HUES64 (cell line): ENCODE results near the gene ADGRG3.

Experiments
- H3K27ac ChIP-seq: 2 replicates; pipeline ENCODE4 v1.7.0; 2013; ENCODE audit warnings: low read depth, low read length, inconsistent platforms
- H3K27me3 ChIP-seq: 2 replicates; pipeline ENCODE4 v1.6.1; 2013; ENCODE audit warnings: mild to moderate bottlenecking, low read length; ENCODE audit not compliant: insufficient read depth
- H3K36me3 ChIP-seq: 2 replicates; pipeline ENCODE4 v1.6.1; 2013; ENCODE audit warnings: mild to moderate bottlenecking, low read length; ENCODE audit not compliant: insufficient read depth
- H3K4me1 ChIP-seq: 2 replicates; pipeline ENCODE4 v1.6.1; 2013; ENCODE audit warnings: mild to moderate bottlenecking, low read length, moderate library complexity; ENCODE audit not compliant: insufficient read depth
- H3K4me3 ChIP-seq: 2 replicates; pipeline ENCODE4 v1.5.1; 2013; ENCODE audit warnings: mild to moderate bottlenecking, low read length, moderate library complexity
- H3K9ac ChIP-seq: 2 replicates; pipeline ENCODE4 v1.6.1; 2013; ENCODE audit warnings: mild to moderate bottlenecking, low read depth, low read length
- H3K9me3 ChIP-seq: 2 replicates; pipeline ENCODE4 v1.6.1; 2013; ENCODE audit warnings: low read depth, low read length; ENCODE audit not compliant: insufficient read depth
- WGBS: fragments of 150-250, 120-280 bp; methylation state at CpG from one replicate; pipeline ENCODE4 v1.1.7; 2013; ENCODE audit warnings: missing lambda C conversion rate; 5-methylcytosine and 5-hydroxymethylcytosine counted together

The ADGRG3 gene

DNA sequence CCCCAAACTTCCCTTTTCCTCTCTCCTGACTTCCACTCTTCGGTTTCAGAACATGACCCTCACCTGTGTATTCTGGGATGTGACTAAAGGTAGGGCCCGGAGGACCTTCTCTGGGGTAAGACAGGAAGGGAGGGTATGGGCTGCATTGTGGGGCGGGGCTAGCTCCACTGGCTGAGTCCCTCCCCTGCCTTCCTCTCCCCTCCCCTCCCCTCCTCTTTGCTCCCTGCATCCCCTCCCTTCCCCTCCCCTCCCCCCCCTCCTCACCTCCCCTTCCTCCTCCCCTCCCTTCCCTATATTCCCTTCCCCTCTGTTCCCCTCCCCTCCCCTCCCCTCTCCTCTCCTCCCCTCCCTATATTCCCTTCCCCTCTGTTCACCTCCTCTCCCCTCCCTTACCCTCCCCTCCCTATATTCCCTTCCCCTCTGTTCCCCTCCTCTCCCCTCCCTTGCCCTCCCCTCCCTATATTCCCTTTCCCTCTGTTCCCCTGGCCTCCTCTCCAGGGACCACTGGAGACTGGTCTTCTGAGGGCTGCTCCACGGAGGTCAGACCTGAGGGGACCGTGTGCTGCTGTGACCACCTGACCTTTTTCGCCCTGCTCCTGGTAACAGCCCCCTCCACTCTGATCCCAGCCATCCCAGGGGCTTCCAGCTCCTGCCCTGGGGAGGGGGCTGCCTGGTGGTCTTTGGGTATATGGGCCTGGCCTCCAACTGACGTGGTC, 11.8 kb downstream of the ADGRG3 start:
- no peaks in the 10 kb centered on the region for H3K9me3 ChIP-seq
- no peak overlapping the region for H3K27ac ChIP-seq
- no peak overlapping the region for H3K9ac ChIP-seq
- H3K27me3 ChIP-seq: no peaks in the 10 kb centered on the region
- no peaks in the 10 kb centered on the region for H3K36me3 ChIP-seq
- WGBS: 79% methylated on average over 5 of the region's 7 CpGs
- H3K4me3 ChIP-seq: no peak overlapping the region
- peaks cover 21% of the 10 kb centered on the region for H3K4me1 ChIP-seq

DNA sequence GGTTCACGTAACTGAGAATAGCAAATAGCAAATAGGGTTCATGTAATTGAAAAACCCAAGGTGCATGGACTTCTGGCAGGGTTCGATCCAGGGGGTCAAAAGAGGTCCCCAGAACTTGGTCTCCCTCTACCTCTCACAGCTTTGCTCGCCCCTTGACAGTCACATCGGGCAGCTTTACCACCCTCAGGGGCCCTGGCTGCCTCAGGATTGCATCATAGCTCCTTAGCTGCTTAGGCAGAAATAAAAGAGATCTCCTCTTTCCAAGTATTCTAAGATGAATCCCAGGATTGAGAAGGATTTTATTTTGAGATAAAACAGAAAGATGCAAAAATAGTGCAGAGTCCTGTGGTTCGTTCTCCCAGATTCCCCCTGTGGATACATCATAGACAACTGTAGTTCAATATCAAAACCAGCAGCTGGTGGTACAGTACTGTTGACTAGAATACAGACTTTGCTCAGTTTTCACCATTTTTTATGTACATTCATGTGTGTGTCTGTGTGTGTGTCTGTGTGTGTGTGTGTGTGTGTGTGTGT, 12.8 kb downstream of the ADGRG3 start:
- H3K4me3 ChIP-seq: no peak overlapping the region
- peaks cover 15% of the 10 kb centered on the region for H3K4me1 ChIP-seq
- no peak overlapping the region for H3K27ac ChIP-seq
- no peaks in the 10 kb centered on the region for H3K9me3 ChIP-seq
- no peaks in the 10 kb centered on the region for H3K36me3 ChIP-seq
- 92% methylated on average over 5 of the region's 5 CpGs for WGBS
- no peaks in the 10 kb centered on the region for H3K27me3 ChIP-seq
- no peak overlapping the region for H3K9ac ChIP-seq

DNA sequence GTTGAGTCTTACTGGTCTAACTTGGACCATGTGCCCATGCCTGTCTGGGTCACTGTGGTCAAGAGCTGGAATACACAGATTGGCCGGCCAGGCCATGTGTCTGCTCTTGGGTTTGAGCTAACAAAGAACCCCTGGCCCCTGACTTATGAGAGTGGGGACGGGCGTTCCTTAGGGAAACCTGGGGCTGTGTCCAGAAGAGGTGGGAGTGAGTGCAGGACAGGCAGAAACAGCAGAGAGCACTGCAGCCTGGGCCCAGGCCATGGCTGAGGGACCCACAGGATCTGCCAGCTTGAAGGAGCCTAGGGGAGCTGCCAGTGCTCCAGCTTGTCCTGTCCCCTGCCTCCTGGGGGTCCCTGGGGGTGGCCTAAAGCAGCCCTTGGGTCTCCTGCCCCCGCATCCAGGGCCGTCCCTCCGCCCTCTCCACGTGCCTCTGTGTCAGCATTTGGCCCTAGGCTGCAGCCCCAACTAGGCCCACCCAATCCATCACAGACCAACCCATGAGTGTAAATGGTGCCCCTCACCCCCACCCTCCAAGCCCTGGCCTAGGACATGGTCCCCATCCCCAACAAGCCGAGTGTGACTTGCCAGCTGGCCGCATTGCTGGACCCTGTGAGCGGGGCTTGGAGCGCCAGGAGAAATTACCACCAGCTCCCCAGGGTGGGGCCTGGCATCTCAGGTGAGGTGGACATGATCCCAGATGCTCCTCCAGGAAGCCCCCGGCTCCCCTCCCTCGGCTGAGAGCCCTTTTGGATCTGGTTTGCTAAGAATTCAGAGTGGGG, 14.0 kb downstream of the ADGRG3 start:
- Histone ChIP-seq H3K27me3 (no peaks in the 10 kb centered on the region), H3K4me3 (no peak overlapping the region), H3K9me3 (no peaks in the 10 kb centered on the region), H3K36me3 (no peaks in the 10 kb centered on the region), H3K4me1 (0 out of 2 replicates have a peak, but pooled peaks cover 4% of the 10 kb centered on the region), H3K27ac (no peak overlapping the region), H3K9ac (no peak overlapping the region)
- WGBS: 90% methylated on average over 13 of the region's 13 CpGs

DNA sequence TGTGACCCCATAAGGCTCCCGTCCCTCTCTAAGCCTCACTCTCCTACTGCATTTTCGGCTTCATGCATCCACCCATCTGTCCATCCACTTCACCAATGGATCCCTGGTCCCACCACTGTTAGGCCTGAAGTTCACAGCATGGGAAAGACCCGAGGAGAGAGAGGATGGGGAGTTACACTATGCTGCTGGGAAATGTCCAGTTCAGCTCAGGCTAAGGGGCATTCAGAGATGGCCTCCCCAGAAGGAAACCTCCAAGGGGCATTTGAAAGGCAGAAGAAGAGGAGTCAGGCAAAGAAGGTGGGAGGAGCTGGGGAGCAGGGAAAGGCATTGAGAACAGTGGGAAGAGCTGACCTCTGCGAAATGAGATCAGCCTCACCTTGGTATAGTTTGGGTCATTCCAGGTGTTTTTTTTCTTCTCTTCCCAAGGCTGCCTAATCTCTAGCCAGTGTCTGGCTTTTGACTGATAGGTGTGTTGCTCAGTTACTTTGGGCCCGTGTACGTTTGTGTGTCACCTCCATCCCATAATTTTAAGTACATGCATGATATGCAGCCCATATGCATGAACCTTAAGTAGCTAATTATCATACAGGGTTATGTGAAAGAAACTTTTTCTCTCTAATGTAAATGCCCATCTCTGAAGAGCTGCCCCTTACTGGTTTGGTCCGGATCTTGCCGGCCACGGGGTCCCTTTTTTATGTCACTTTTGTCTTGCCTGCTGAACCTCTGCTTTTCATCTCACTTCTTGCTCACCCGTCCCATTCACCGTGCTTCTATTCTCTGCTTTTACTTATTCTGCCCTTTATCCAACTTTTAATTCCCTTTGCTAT, 14.9 kb downstream of the ADGRG3 start:
- no peak overlapping the region for H3K27ac ChIP-seq
- WGBS: 90% methylated on average over 9 of the region's 11 CpGs

DNA sequence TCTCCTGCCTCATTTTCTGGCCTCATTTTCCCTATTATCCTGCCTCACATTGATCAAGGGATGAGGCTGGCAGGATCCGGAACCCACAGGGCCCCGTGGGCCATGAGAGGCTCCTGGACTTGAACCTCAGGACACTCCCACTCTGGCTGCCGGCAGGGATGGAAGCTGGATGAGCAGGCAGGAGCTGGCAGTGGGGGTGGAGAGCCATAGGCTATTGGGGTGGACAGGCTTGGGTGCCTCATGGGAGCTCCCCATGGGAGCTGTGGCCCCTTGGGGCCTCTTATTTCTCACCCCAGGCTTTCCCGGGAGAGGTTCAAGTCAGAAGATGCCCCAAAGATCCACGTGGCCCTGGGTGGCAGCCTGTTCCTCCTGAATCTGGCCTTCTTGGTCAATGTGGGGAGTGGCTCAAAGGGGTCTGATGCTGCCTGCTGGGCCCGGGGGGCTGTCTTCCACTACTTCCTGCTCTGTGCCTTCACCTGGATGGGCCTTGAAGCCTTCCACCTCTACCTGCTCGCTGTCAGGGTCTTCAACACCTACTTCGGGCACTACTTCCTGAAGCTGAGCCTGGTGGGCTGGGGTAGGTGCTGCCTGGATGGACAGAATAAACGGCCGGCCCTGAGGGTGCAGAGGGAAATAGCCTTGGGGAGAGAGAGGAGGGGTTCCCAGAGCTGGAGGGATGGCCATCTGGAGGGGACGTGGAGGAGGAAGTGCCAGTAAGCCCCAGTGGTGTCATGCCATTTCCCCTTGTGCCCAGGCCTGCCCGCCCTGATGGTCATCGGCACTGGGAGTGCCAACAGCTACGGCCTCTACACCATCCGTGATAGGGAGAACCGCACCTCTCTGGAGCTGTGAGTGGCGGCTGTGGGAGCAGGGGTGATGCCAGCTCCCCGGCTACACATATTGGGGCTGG, 15.8 kb downstream of the ADGRG3 start:
- H3K4me3 ChIP-seq: no peak overlapping the region
- H3K27me3 ChIP-seq: no peaks in the 10 kb centered on the region
- H3K4me1 ChIP-seq: 0 out of 2 replicates have a peak, but pooled peaks cover 4% of the 10 kb centered on the region
- H3K9me3 ChIP-seq: no peaks in the 10 kb centered on the region
- H3K9ac ChIP-seq: no peak overlapping the region
- H3K27ac ChIP-seq: no peak overlapping the region
- 95% methylated on average over 18 of the region's 18 CpGs for WGBS
- H3K36me3 ChIP-seq: no peaks in the 10 kb centered on the region

More for the DNA sequence above, 14.9 kb downstream of the ADGRG3 start:
- Histone ChIP-seq H3K36me3 (no peaks in the 10 kb centered on the region), H3K4me3 (no peak overlapping the region), H3K9me3 (no peaks in the 10 kb centered on the region), H3K4me1 (0 out of 2 replicates have a peak, but pooled peaks cover 4% of the 10 kb centered on the region), H3K9ac (no peak overlapping the region), H3K27me3 (no peaks in the 10 kb centered on the region)

DNA sequence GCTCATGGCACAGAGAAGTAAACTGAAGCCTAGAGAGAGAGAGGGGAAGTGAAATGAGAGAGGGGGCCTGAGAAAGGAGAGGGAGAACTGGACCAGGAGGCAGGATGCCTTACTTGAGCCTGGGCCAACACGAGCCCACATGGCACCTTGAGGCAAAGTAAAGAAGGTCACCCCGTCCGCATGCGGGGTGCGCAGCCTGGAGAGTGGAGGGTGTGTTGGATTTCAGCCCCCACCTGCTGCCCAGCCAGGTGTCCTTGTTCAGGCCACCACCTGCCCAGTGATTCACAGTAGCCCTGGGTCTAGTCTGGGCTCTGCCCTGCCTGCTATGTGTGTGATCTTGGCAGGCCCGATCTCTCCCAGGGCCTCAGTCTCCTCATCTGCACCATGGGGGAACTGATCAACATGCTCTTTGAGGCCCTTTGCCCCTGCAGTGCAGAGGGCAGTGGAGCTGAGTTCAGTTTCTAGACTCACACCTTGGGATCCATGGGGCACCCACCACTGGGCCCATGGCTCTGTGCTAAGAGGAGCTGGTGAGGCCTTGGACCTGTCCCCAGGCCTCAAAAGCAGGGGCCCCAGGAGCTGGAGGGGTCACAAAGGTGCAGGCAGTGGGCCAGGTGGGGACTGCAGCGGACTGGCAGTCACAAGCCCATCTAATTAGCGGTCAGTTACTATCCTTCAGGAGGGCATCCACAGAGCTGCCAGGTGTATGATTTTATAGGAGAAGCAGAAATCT, 16.7 kb downstream of the ADGRG3 start:
- H3K27ac ChIP-seq: no peak overlapping the region
- 95% methylated on average over 8 of the region's 8 CpGs for WGBS
- no peaks in the 10 kb centered on the region for H3K4me1 ChIP-seq
- no peak overlapping the region for H3K4me3 ChIP-seq
- H3K9me3 ChIP-seq: no peaks in the 10 kb centered on the region
- H3K9ac ChIP-seq: no peak overlapping the region
- no peaks in the 10 kb centered on the region for H3K36me3 ChIP-seq
- H3K27me3 ChIP-seq: no peaks in the 10 kb centered on the region

DNA sequence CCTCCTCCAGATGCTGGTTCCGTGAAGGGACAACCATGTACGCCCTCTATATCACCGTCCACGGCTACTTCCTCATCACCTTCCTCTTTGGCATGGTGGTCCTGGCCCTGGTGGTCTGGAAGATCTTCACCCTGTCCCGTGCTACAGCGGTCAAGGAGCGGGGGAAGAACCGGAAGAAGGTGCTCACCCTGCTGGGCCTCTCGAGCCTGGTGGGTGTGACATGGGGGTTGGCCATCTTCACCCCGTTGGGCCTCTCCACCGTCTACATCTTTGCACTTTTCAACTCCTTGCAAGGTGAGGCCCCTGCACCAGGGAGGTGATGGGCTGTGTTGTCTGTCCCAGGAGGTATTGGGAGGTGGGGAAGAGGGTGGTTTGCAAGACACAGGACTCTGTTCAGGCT, 17.5 kb downstream of the ADGRG3 start:
- H3K9ac ChIP-seq: no peak overlapping the region
- H3K27ac ChIP-seq: no peak overlapping the region
- no peaks in the 10 kb centered on the region for H3K27me3 ChIP-seq
- WGBS: 92% methylated on average over 11 of the region's 11 CpGs
- H3K4me1 ChIP-seq: no peaks in the 10 kb centered on the region
- H3K36me3 ChIP-seq: no peaks in the 10 kb centered on the region
- H3K4me3 ChIP-seq: no peak overlapping the region
- no peaks in the 10 kb centered on the region for H3K9me3 ChIP-seq

DNA sequence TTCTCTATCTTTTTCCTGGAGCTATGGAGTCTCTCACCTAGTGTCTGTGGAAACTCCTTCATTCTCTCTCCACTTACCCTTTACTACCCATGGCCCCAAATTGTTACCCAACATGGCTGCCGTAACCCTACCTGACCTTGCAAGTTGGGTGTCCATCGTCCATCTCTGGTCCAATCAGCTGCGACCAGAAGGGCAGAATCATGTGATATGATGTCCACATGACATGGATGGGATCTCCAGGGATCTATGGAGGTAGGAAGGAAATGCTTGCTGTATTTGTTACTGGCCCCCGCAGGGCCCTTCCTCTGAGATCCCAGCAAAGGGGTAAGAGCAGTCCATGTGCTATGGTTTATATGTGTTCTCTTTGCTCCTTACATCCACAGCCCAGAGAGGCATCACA, 18.5 kb downstream of the ADGRG3 start:
- WGBS: 68% methylated on average over 4 of the region's 4 CpGs
- Histone ChIP-seq H3K27ac (no peak overlapping the region), H3K4me1 (no peaks in the 10 kb centered on the region), H3K9ac (no peak overlapping the region), H3K9me3 (no peaks in the 10 kb centered on the region), H3K4me3 (no peak overlapping the region), H3K36me3 (no peaks in the 10 kb centered on the region), H3K27me3 (no peaks in the 10 kb centered on the region)

DNA sequence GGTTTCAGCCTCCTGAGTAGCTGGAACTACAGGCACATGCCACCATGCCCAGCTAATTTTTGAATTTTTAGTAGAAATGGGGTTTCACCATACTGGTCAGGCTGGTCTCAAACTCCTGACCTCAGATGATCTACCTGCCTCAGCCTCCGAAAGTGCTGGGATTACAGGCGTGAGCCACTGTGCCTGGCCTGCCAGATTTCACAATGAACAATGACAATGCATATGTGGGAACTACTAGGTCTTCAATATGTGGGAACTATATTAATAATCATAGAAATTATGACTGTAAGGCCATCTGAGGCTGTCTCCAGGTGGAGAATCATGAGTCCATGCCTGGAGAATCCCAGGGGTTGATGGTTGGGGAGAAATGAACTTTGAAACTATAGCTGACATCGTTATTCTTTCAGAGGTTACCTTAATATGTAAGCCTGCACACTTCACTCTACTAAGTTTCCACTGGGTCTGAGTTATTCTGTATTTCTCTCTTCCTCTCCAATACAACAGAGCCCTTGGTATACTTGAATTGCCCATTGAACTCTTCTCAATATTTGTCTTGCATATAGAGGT, 19.3 kb downstream of the ADGRG3 start:
- H3K9ac ChIP-seq: no peak overlapping the region

More for the DNA sequence above, 19.3 kb downstream of the ADGRG3 start:
- Histone ChIP-seq H3K9me3 (no peaks in the 10 kb centered on the region), H3K4me1 (no peaks in the 10 kb centered on the region), H3K27me3 (no peaks in the 10 kb centered on the region), H3K4me3 (no peak overlapping the region), H3K27ac (no peak overlapping the region), H3K36me3 (no peaks in the 10 kb centered on the region)
- WGBS: 93% methylated on average over 3 of the region's 3 CpGs
